HEK293 (cell line): Measurements from ENCODE around the gene PPP2R3C.

Experiments used
- CTCF ChIP-seq: fragments of 450-650 bp; formaldehyde crosslinking; IDR thresholded peaks from 2 replicates; pipeline ENCODE4 v1.5.1; 2016; ENCODE audit warnings: missing biosample characterization, missing genetic modification characterization
- PRDM10 ChIP-seq: fragments of 450-650 bp; formaldehyde crosslinking; IDR thresholded peaks from 2 replicates; pipeline ENCODE4 v1.5.1; 2016; ENCODE audit warnings: missing biosample characterization, missing genetic modification characterization
- ZNF398 ChIP-seq: fragments of 450-650 bp; formaldehyde crosslinking; IDR thresholded peaks from 2 replicates; pipeline ENCODE4 v1.5.1; 2017; ENCODE audit warnings: missing biosample characterization, missing genetic modification characterization
- ZNF501 ChIP-seq: fragments of 450-650 bp; formaldehyde crosslinking; IDR thresholded peaks from 2 replicates; pipeline ENCODE4 v1.5.1; 2016; ENCODE audit warnings: missing biosample characterization, missing genetic modification characterization

- TF ChIP-seq ZNF501 (no peak), CTCF (tag by site-specific recombination) (no peak), ZNF398 (no peak), PRDM10 (no peak)
These were observed 53.4 kb downstream of the PPP2R3C start for GRCh38 chr14:35068238-35069012.
